PC-9 (cell line): ENCODE measurements around the gene ENHO. TPM values are rescaled to one million over a fixed set of nuclear protein-coding genes. Genes with fewer than 3 reads are reported as not detected.

Experiments
- BruUV-seq: library from RNA; stranded (reverse); fragments of 400-500 nt; replicated peaks from 2 replicates; lab custom pipeline; 2021; lab: Mats Ljungman, UMichigan
- CTCF ChIA-PET: fragments of 300-600 bp; sonication (Branson Sonifier 250); formaldehyde crosslinking; loops from one replicate; lab custom pipeline; 2022; ENCODE audit warnings: antibody characterized with exemption; lab: Charles Lee
- POLR2A ChIA-PET: fragments of 300-600 bp; sonication (Branson Sonifier 250); formaldehyde crosslinking; loops from one replicate; lab custom pipeline; 2022; ENCODE audit warnings: antibody characterized with exemption; ENCODE audit not compliant: unreplicated experiment; lab: Charles Lee
- DNase-seq, 2 experiments: peaks; one replicate each; pipeline versions ENCODE4 v3.0.0 to v3.0.0-alpha.2; 2015 to 2022; ENCODE audit warnings: mixed read lengths in 1 of 2
- H2AFZ ChIP-seq: fragments of 200-600 bp; sonication (generic); 2 replicates; pipeline ENCODE4 v1.8.1; 2017; ENCODE audit warnings: antibody characterized with exemption
- H3F3A ChIP-seq: fragments of 200-600 bp; sonication (generic); 2 replicates; pipeline ENCODE4 v1.8.1; 2017; ENCODE audit warnings: antibody characterized with exemption, mild to moderate bottlenecking, low read depth; ENCODE audit not compliant: insufficient read depth
- H3K27ac ChIP-seq: fragments of 200-600 bp; sonication (generic); 2 replicates; pipeline ENCODE4 v1.6.1; 2016; ENCODE audit warnings: mixed run types
- H3K27me3 ChIP-seq: fragments of 200-600 bp; sonication (generic); 2 replicates; pipeline ENCODE4 v1.6.1; 2016; ENCODE audit warnings: low read depth, mixed run types; ENCODE audit not compliant: insufficient read depth
- H3K36me3 ChIP-seq: fragments of 200-600 bp; sonication (generic); 2 replicates; pipeline ENCODE4 v1.6.1; 2016; ENCODE audit warnings: low read depth, mixed run types
- H3K4me1 ChIP-seq: fragments of 200-600 bp; sonication (generic); replicated peaks from 2 replicates; pipeline ENCODE4 v1.6.1; 2016; ENCODE audit warnings: mixed run types; ENCODE audit not compliant: insufficient read depth
- H3K4me2 ChIP-seq: fragments of 200-600 bp; sonication (generic); 2 replicates; pipeline ENCODE4 v1.6.1; 2017; ENCODE audit warnings: mixed run types
- H3K4me3 ChIP-seq: fragments of 200-600 bp; sonication (generic); 2 replicates; pipeline ENCODE4 v1.6.1; 2016; ENCODE audit warnings: mixed run types
- H3K79me2 ChIP-seq: fragments of 200-600 bp; sonication (generic); 2 replicates; pipeline ENCODE4 v1.6.1; 2017; ENCODE audit warnings: low read depth, mixed run types
- H3K9me2 ChIP-seq: fragments of 200-600 bp; sonication (generic); 2 replicates; pipeline ENCODE4 v1.8.1; 2017; ENCODE audit warnings: mild to moderate bottlenecking; ENCODE audit not compliant: insufficient read depth
- H3K9me3 ChIP-seq: fragments of 200-600 bp; sonication (generic); 2 replicates; pipeline ENCODE4 v1.8.1; 2016; ENCODE audit warnings: low read depth; ENCODE audit not compliant: insufficient read depth
- H4K20me1 ChIP-seq: fragments of 200-600 bp; sonication (generic); 2 replicates; pipeline ENCODE4 v1.8.1; 2017; ENCODE audit not compliant: insufficient read depth
- CTCF ChIP-seq: fragments of 200-600 bp; sonication (generic); conservative IDR thresholded peaks from 2 replicates; pipeline ENCODE4 v1.6.1; 2017; ENCODE audit warnings: mixed run types, antibody characterized with exemption, mild to moderate bottlenecking, moderate library complexity
- EZH2 ChIP-seq: fragments of 200-600 bp; sonication (generic); IDR thresholded peaks from 2 replicates; pipeline ENCODE4 v1.8.0; 2017; ENCODE audit warnings: antibody characterized with exemption, low read depth
- intact Hi-C: fragments of 100-400 bp; cut with micrococcal nuclease; formaldehyde crosslinking; loops from one replicate; pipeline ENCODE4 v1.10.0; 2022; ENCODE audit not compliant: unreplicated experiment
- total RNA-seq: library from RNA; stranded (reverse); gene quantifications from 2 replicates; pipeline ENCODE4 v1.2.3, GENCODE V29; 2021

ENHO gene
- total RNA-seq, 1 experiment from 2014 or later, result not detected

GRCh38 chr9:34562135-34562745, 39.5 kb upstream of the ENHO start:
- ChIA-PET POLR2A (no interaction called here), CTCF (no interaction called here)
- TF ChIP-seq EZH2, result no peak
- TF ChIP-seq CTCF, result peak; percentile 57

GRCh38 chr9:34560599-34561214, 37.9 kb upstream of the ENHO start:
- Histone ChIP-seq H4K20me1 (no peaks in the 10 kb centered on the region), H3K36me3 (no peaks in the 10 kb centered on the region), H3K27ac (no peak overlapping the region), H3K4me3 (no peak overlapping the region), H3K9me2 (no peaks in the 10 kb centered on the region), H3K27me3 (peaks cover 6% of the 10 kb centered on the region; the same call in 1 of the 2 replicates), H3K79me2 (no peaks in the 10 kb centered on the region), H3K4me1 (no peaks in the 10 kb centered on the region), H2AFZ (no peak overlapping the region), H3K9me3 (no peaks in the 10 kb centered on the region), H3F3A (no peaks in the 10 kb centered on the region), H3K4me2 (no peak overlapping the region)
- intact Hi-C loops, result no loop called here
- POLR2A ChIA-PET, result no interaction called here
- no TSS peak for BruUV-seq
- CTCF ChIA-PET, result no interaction called here
- no peak for DNase-seq
- TF ChIP-seq EZH2 (no peak), CTCF (no peak)

More at GRCh38 chr9:34562135-34562745, 39.5 kb upstream of the ENHO start:
- no peaks in the 10 kb centered on the region for H3F3A ChIP-seq
- peaks cover 10% of the 10 kb centered on the region; the same call in 1 of the 2 replicates for H3K27me3 ChIP-seq
- no peak overlapping the region for H3K4me2 ChIP-seq
- no peaks in the 10 kb centered on the region for H3K79me2 ChIP-seq
- H2AFZ ChIP-seq, result no peak overlapping the region
- intact Hi-C loops, result no loop called here
- BruUV-seq, result no TSS peak
- H3K36me3 ChIP-seq, result no peaks in the 10 kb centered on the region
- no peaks in the 10 kb centered on the region for H4K20me1 ChIP-seq
- H3K27ac ChIP-seq, result no peak overlapping the region
- no peak for DNase-seq
- no peaks in the 10 kb centered on the region for H3K9me2 ChIP-seq
- H3K4me1 ChIP-seq, result no peaks in the 10 kb centered on the region
- no peak overlapping the region for H3K4me3 ChIP-seq
- H3K9me3 ChIP-seq, result no peaks in the 10 kb centered on the region

GRCh38 chr9:34559624-34560455, 37.0 kb upstream of the ENHO start:
- no TSS peak for BruUV-seq
- TF ChIP-seq CTCF, result no peak
- TF ChIP-seq EZH2, result no peak
- no peaks in the 10 kb centered on the region for H3K4me1 ChIP-seq
- no peaks in the 10 kb centered on the region for H3K36me3 ChIP-seq
- H3K9me3 ChIP-seq, result no peaks in the 10 kb centered on the region
- no peaks in the 10 kb centered on the region for H3K79me2 ChIP-seq
- no peak overlapping the region for H3K27ac ChIP-seq
- no peaks in the 10 kb centered on the region for H3K9me2 ChIP-seq
- intact Hi-C loops, result no loop called here
- no peak overlapping the region for H2AFZ ChIP-seq
- H4K20me1 ChIP-seq, result no peaks in the 10 kb centered on the region
- H3K4me3 ChIP-seq, result no peak overlapping the region
- H3K4me2 ChIP-seq, result no peak overlapping the region
- H3F3A ChIP-seq, result no peaks in the 10 kb centered on the region
- H3K27me3 ChIP-seq, result peaks cover 14% of the 10 kb centered on the region; the same call in 1 of the 2 replicates
- ChIA-PET POLR2A (no interaction called here), CTCF (no interaction called here)
- DNase-seq, result no peak
